ENCODE data around the gene RTN4RL2. TPM values are rescaled to one million over a fixed set of nuclear protein-coding genes. Genes with fewer than 3 reads are reported as not detected.
A peak's percentile ranks its signal among the peaks of the same experiment; 100 is the strongest.

The RTN4RL2 gene
- total and polyA plus RNA-seq, 2 donors: 0.58 to 1.4 TPM

GRCh38 chr11:57499413-57499982, 39.2 kb downstream of the RTN4RL2 start:
- peak; percentile 77 for DNase-seq (ENCODE audit: extremely low spot score)
- no peaks in the 10 kb centered on the region for H3K4me1 ChIP-seq (ENCODE audit: insufficient read depth)
- peak overlapping the region; percentile 44 for H3K27ac ChIP-seq (ENCODE audit: low read depth)
- WGBS: 5% methylated on average over 35 of the region's 35 CpGs
- no peaks in the 10 kb centered on the region for H3K36me3 ChIP-seq (ENCODE audit: insufficient read depth)
- H3K4me3 ChIP-seq (ENCODE audit: low read depth, low read length): no peak overlapping the region

- H3K4me3 ChIP-seq (ENCODE audit: low read depth, low read length): no peak overlapping the region
- peak overlapping the region; percentile 44 for H3K27ac ChIP-seq (ENCODE audit: low read depth)
- H3K36me3 ChIP-seq (ENCODE audit: insufficient read depth): no peaks in the 10 kb centered on the region
- 17% methylated on average over 12 of the region's 12 CpGs for WGBS
- DNase-seq (ENCODE audit: extremely low spot score): no peak
- no peaks in the 10 kb centered on the region for H3K4me1 ChIP-seq (ENCODE audit: insufficient read depth)
Observed at GRCh38 chr11:57499983-57500461, 39.7 kb downstream of the RTN4RL2 start.

- no peak for DNase-seq (ENCODE audit: extremely low spot score)
- Histone ChIP-seq H3K36me3 (ENCODE audit: insufficient read depth) (no peaks in the 10 kb centered on the region), H3K4me3 (ENCODE audit: low read depth, low read length) (no peak overlapping the region), H3K4me1 (ENCODE audit: insufficient read depth) (no peaks in the 10 kb centered on the region), H3K27ac (ENCODE audit: low read depth) (peak overlapping the region; percentile 44)
- 78% methylated on average over 8 of the region's 8 CpGs for WGBS
Observed at GRCh38 chr11:57500515-57500914, 40.2 kb downstream of the RTN4RL2 start.

GRCh38 chr11:57500926-57501325, 40.6 kb downstream of the RTN4RL2 start:
- no peaks in the 10 kb centered on the region for H3K36me3 ChIP-seq (ENCODE audit: insufficient read depth)
- H3K27ac ChIP-seq (ENCODE audit: low read depth): peak overlapping the region; percentile 43
- DNase-seq (ENCODE audit: extremely low spot score): no peak
- no peak overlapping the region for H3K4me3 ChIP-seq (ENCODE audit: low read depth, low read length)
- 92% methylated on average over 15 of the region's 15 CpGs for WGBS
- no peaks in the 10 kb centered on the region for H3K4me1 ChIP-seq (ENCODE audit: insufficient read depth)

- Histone ChIP-seq H3K4me1 (ENCODE audit: insufficient read depth) (no peaks in the 10 kb centered on the region), H3K27ac (ENCODE audit: low read depth) (no peak overlapping the region), H3K36me3 (ENCODE audit: insufficient read depth) (no peaks in the 10 kb centered on the region), H3K4me3 (ENCODE audit: low read depth, low read length) (no peak overlapping the region)
- WGBS: 77% methylated on average over 4 of the region's 4 CpGs
- DNase-seq (ENCODE audit: extremely low spot score): no peak
Observed at GRCh38 chr11:57501953-57502352, 41.6 kb downstream of the RTN4RL2 start.

GRCh38 chr11:57502376-57502775, 42.0 kb downstream of the RTN4RL2 start:
- DNase-seq (ENCODE audit: extremely low spot score): no peak
- Histone ChIP-seq H3K4me1 (ENCODE audit: insufficient read depth) (no peaks in the 10 kb centered on the region), H3K4me3 (ENCODE audit: low read depth, low read length) (no peak overlapping the region), H3K36me3 (ENCODE audit: insufficient read depth) (no peaks in the 10 kb centered on the region), H3K27ac (ENCODE audit: low read depth) (no peak overlapping the region)
- 98% methylated on average over 3 of the region's 3 CpGs for WGBS

- Histone ChIP-seq H3K27ac (ENCODE audit: low read depth) (no peak overlapping the region), H3K4me3 (ENCODE audit: low read depth, low read length) (no peak overlapping the region), H3K4me1 (ENCODE audit: insufficient read depth) (no peaks in the 10 kb centered on the region), H3K36me3 (ENCODE audit: insufficient read depth) (no peaks in the 10 kb centered on the region)
- DNase-seq (ENCODE audit: extremely low spot score): no peak
Observed at GRCh38 chr11:57502870-57503269, 42.5 kb downstream of the RTN4RL2 start.

- Histone ChIP-seq H3K4me3 (ENCODE audit: low read depth, low read length) (no peak overlapping the region), H3K36me3 (ENCODE audit: insufficient read depth) (no peaks in the 10 kb centered on the region), H3K4me1 (ENCODE audit: insufficient read depth) (no peaks in the 10 kb centered on the region), H3K27ac (ENCODE audit: low read depth) (no peak overlapping the region)
- 93% methylated on average over 4 of the region's 4 CpGs for WGBS
- no peak for DNase-seq (ENCODE audit: extremely low spot score)
Observed at GRCh38 chr11:57504511-57504910, 44.2 kb downstream of the RTN4RL2 start.

- no peak overlapping the region for H3K4me3 ChIP-seq (ENCODE audit: low read depth, low read length)
- H3K4me1 ChIP-seq (ENCODE audit: insufficient read depth): no peaks in the 10 kb centered on the region
- no peak overlapping the region for H3K27ac ChIP-seq (ENCODE audit: low read depth)
- DNase-seq (ENCODE audit: extremely low spot score): no peak
- 96% methylated on average over 1 of the region's 1 CpG for WGBS
- H3K36me3 ChIP-seq (ENCODE audit: insufficient read depth): no peaks in the 10 kb centered on the region
Observed at GRCh38 chr11:57506522-57506921, 46.2 kb downstream of the RTN4RL2 start.

- H3K4me1 ChIP-seq (ENCODE audit: insufficient read depth): no peaks in the 10 kb centered on the region
- H3K27ac ChIP-seq (ENCODE audit: low read depth): no peak overlapping the region
- 92% methylated on average over 7 of the region's 7 CpGs for WGBS
- no peak for DNase-seq (ENCODE audit: extremely low spot score)
- H3K4me3 ChIP-seq (ENCODE audit: low read depth, low read length): no peak overlapping the region
- H3K36me3 ChIP-seq (ENCODE audit: insufficient read depth): no peaks in the 10 kb centered on the region
Observed at GRCh38 chr11:57508341-57509170, 48.2 kb downstream of the RTN4RL2 start.

GRCh38 chr11:57511741-57512430, 51.6 kb downstream of the RTN4RL2 start:
- 95% methylated on average over 6 of the region's 6 CpGs for WGBS

GRCh38 chr11:57512646-57513451, 52.5 kb downstream of the RTN4RL2 start:
- no peak for DNase-seq (ENCODE audit: extremely low spot score)
- whole genome bisulfite sequencing: 80% methylated on average over 12 of the region's 12 CpGs
- no peaks in the 10 kb centered on the region for H3K4me1 ChIP-seq (ENCODE audit: insufficient read depth)
- H3K36me3 ChIP-seq (ENCODE audit: insufficient read depth): no peaks in the 10 kb centered on the region
- no peak overlapping the region for H3K4me3 ChIP-seq (ENCODE audit: low read depth, low read length)
- H3K27ac ChIP-seq (ENCODE audit: low read depth): no peak overlapping the region

More at GRCh38 chr11:57511741-57512430, 51.6 kb downstream of the RTN4RL2 start:
- no peak for DNase-seq (ENCODE audit: extremely low spot score)
- no peaks in the 10 kb centered on the region for H3K4me1 ChIP-seq (ENCODE audit: insufficient read depth)
- H3K27ac ChIP-seq (ENCODE audit: low read depth): no peak overlapping the region
- no peak overlapping the region for H3K4me3 ChIP-seq (ENCODE audit: low read depth, low read length)
- H3K36me3 ChIP-seq (ENCODE audit: insufficient read depth): no peaks in the 10 kb centered on the region

- 39% methylated on average over 1 of the region's 1 CpG for WGBS
- Histone ChIP-seq H3K27ac (ENCODE audit: low read depth) (no peak overlapping the region), H3K4me1 (ENCODE audit: insufficient read depth) (no peaks in the 10 kb centered on the region)
Observed at GRCh38 chr11:57513452-57513795, 53.1 kb downstream of the RTN4RL2 start.

More at GRCh38 chr11:57513452-57513795, 53.1 kb downstream of the RTN4RL2 start:
- Histone ChIP-seq H3K4me3 (ENCODE audit: low read depth, low read length) (no peak overlapping the region), H3K36me3 (ENCODE audit: insufficient read depth) (no peaks in the 10 kb centered on the region)
- DNase-seq (ENCODE audit: extremely low spot score): no peak

Measured in urinary bladder (tissue), 4 donors.